K562 (cell line): ENCODE measurements around the gene OMP. TPM values are rescaled to one million over a fixed set of nuclear protein-coding genes. Genes with fewer than 3 reads are reported as not detected.
A peak's percentile ranks its signal among the peaks of the same experiment; 100 is the strongest.

Experiments used
- ATAC-seq: fragments of 200-7000 bp; cut with Tn5 transposase; 3 replicates; pipeline ENCODE4 v1.9.1; 2020; ENCODE audit warnings: moderate library complexity
- BruUV-seq: library from RNA; stranded (reverse); fragments of 400-500 nt; replicated peaks from 2 replicates; lab custom pipeline; 2021; lab: Mats Ljungman, UMichigan
- CTCF ChIA-PET: fragments of 300-600 bp; formaldehyde crosslinking; extraction: SDS; loops from one replicate; lab custom pipeline; 2021; ENCODE audit warnings: low intra/inter-chr PET ratio; lab: Yijun Ruan, JAX
- POLR2A ChIA-PET: fragments of 300-600, 350-650 bp; sonication (Branson Sonifier 250); formaldehyde crosslinking; extraction: SDS; loops from one replicate; lab custom pipeline; 2021; ENCODE audit warnings: antibody characterized with exemption, inconsistent platforms; lab: Yijun Ruan, JAX
- DNase-seq, 4 experiments: peaks; one replicate each; pipeline versions ENCODE4 v3.0.0 to v3.0.0-alpha.2; 2011 to 2018; ENCODE audit warnings: low spot score in 3 of 4, mixed read lengths in 3 of 4; ENCODE audit errors: extremely low read depth in 1 of 4
- FAIRE-seq: peaks from 2 replicates; lab custom pipeline; 2011; peaks lifted over from hg19 to GRCh38; lab: Jason Lieb, UNC
- H2AFZ ChIP-seq: 2 replicates; pipeline ENCODE4 v1.6.0; 2011; ENCODE audit warnings: low read depth, low read length, control low read depth, inconsistent platforms
- H3K27ac ChIP-seq: fragments of 200-600 bp; 3 replicates; pipeline ENCODE4 v1.8.0; 2011; ENCODE audit warnings: low read depth, mild to moderate bottlenecking, control low read depth, inconsistent platforms, low read length, moderate library complexity, mixed read lengths; ENCODE audit errors: extremely low read depth
- H3K27me3 ChIP-seq, 2 experiments: fragments of 300-600 bp in 1 of 2; 2 replicates in 1 of 2; 3 replicates in 1 of 2; pipeline versions ENCODE4 v1.6.0 to v1.8.0; 2011; ENCODE audit warnings: inconsistent platforms in 2 of 2, low read length in 2 of 2, mild to moderate bottlenecking in 1 of 2, mixed read lengths in 1 of 2, moderate library complexity in 1 of 2; ENCODE audit not compliant: control insufficient read depth in 2 of 2, insufficient read depth in 2 of 2
- H3K36me3 ChIP-seq: fragments of 300-600 bp; 3 replicates; pipeline ENCODE4 v1.8.0; 2011; ENCODE audit warnings: mild to moderate bottlenecking, low read length, inconsistent platforms; ENCODE audit not compliant: control insufficient read depth, insufficient read depth
- H3K4me1 ChIP-seq, 2 experiments: fragments of 200-600 bp in 1 of 2; replicated peaks in 1 of 2; 2 replicates in 1 of 2; 3 replicates in 1 of 2; pipeline versions ENCODE4 v1.5.1 to v1.8.0; 2011; ENCODE audit warnings: inconsistent platforms in 2 of 2, low read length in 2 of 2, mild to moderate bottlenecking in 1 of 2, mixed read lengths in 1 of 2, moderate library complexity in 1 of 2; ENCODE audit not compliant: control insufficient read depth in 2 of 2, insufficient read depth in 2 of 2
- H3K4me2 ChIP-seq: 2 replicates; pipeline ENCODE4 v1.6.1; 2011; ENCODE audit warnings: low read length, control low read depth, inconsistent platforms, mixed read lengths; ENCODE audit not compliant: insufficient read depth
- H3K4me3 ChIP-seq: fragments of 200-600 bp; sonication (generic), shearing (Covaris generic); 2 replicates; pipeline ENCODE4 v1.5.1; 2016; ENCODE audit warnings: control low read depth, inconsistent platforms
- H3K79me2 ChIP-seq: fragments of 200-600 bp; 3 replicates; pipeline ENCODE4 v1.8.0; 2011; ENCODE audit warnings: low read length, inconsistent platforms; ENCODE audit not compliant: control insufficient read depth, insufficient read depth
- H3K9ac ChIP-seq, 2 experiments: 2 replicates each; pipeline versions ENCODE4 v1.6.0 to v1.6.1; 2011; ENCODE audit warnings: low read depth in 2 of 2, low read length in 2 of 2, control low read depth in 1 of 2, inconsistent platforms in 1 of 2, mild to moderate bottlenecking in 1 of 2, mixed read lengths in 1 of 2; ENCODE audit not compliant: insufficient read depth in 1 of 2
- H3K9me1 ChIP-seq: one replicate; pipeline ENCODE4 v1.6.0; 2011; ENCODE audit warnings: inconsistent platforms, mild to moderate bottlenecking, low read length, moderate library complexity; ENCODE audit not compliant: control insufficient read depth, insufficient read depth
- H3K9me3 ChIP-seq: replicated peaks from 2 replicates; pipeline ENCODE4 v1.5.1; 2011; ENCODE audit warnings: low read depth, low read length, inconsistent platforms; ENCODE audit not compliant: control insufficient read depth, insufficient read depth
- H4K20me1 ChIP-seq: replicated peaks from 2 replicates; pipeline ENCODE4 v1.6.1; 2011; ENCODE audit warnings: low read length, inconsistent platforms, mixed read lengths; ENCODE audit not compliant: control insufficient read depth, insufficient read depth
- ARID2 ChIP-seq: fragments of 450-650 bp; IDR thresholded peaks from 2 replicates; pipeline ENCODE4 v1.6.1; 2017; ENCODE audit warnings: antibody characterized with exemption, mild to moderate bottlenecking
- BCOR ChIP-seq: fragments of 450-650 bp; IDR thresholded peaks from 2 replicates; pipeline ENCODE4 v1.6.1; 2016
- GTF2F1 ChIP-seq: IDR thresholded peaks from 2 replicates; pipeline ENCODE4 v1.6.1; 2011; ENCODE audit warnings: low read depth, low read length, improper control_type of control experiment
- HNRNPL ChIP-seq: fragments of 200-400 bp; formaldehyde crosslinking; IDR thresholded peaks from 2 replicates; pipeline ENCODE4 v1.6.1; 2017; ENCODE audit warnings: low read depth, mild to moderate bottlenecking, low read length
- MAFK ChIP-seq: IDR thresholded peaks from 2 replicates; pipeline ENCODE4 v1.6.1; 2011; ENCODE audit warnings: low read length, improper control_type of control experiment
- NCOA2 ChIP-seq, 2 experiments: fragments of 450-650 bp; IDR thresholded peaks; 2 replicates each; pipeline ENCODE4 v1.6.1; 2018; ENCODE audit warnings: mild to moderate bottlenecking in 2 of 2, moderate library complexity in 1 of 2; ENCODE audit not compliant: partially characterized antibody in 2 of 2
- NR4A1 ChIP-seq, 2 experiments: fragments of 250-450 bp in 1 of 2; fragments of 450-650 bp in 1 of 2; sonication (Bioruptor Pico) in 1 of 2; IDR thresholded peaks; 2 replicates each; pipeline versions ENCODE4 v1.4.0 to v1.6.1; 2016 to 2020; ENCODE audit warnings: mild to moderate bottlenecking in 2 of 2, missing compliant biosample characterization in 1 of 2, missing genetic modification characterization in 1 of 2, moderate library complexity in 1 of 2
- PTRF ChIP-seq: fragments of 450-650 bp; IDR thresholded peaks from 2 replicates; pipeline ENCODE4 v1.6.1; 2016; ENCODE audit warnings: mild to moderate bottlenecking, missing genetic modification characterization, missing compliant biosample characterization
- RBM15 ChIP-seq: fragments of 200-400 bp; formaldehyde crosslinking; IDR thresholded peaks from 2 replicates; pipeline ENCODE4 v1.6.1; 2018; ENCODE audit warnings: mild to moderate bottlenecking, low read length, moderate library complexity; ENCODE audit not compliant: insufficient read depth
- RBM22 ChIP-seq: fragments of 200-400 bp; formaldehyde crosslinking; IDR thresholded peaks from 2 replicates; pipeline ENCODE4 v1.6.1; 2018; ENCODE audit warnings: low read length, low read depth; ENCODE audit not compliant: poor library complexity, severe bottlenecking
- SRF ChIP-seq, 2 experiments: fragments of 250-450, 450-650 bp in 1 of 2; sonication (Bioruptor Pico) in 1 of 2; sonication (generic) in 1 of 2; formaldehyde crosslinking; IDR thresholded peaks; 2 replicates each; pipeline versions ENCODE4 v1.5.0 to v1.5.1; 2020 to 2022; ENCODE audit warnings: mild to moderate bottlenecking in 1 of 2, missing genetic modification reagents in 1 of 2
- ZNF232 ChIP-seq: sonication (generic); formaldehyde crosslinking; IDR thresholded peaks from 2 replicates; pipeline ENCODE4 v1.8.0; 2022; ENCODE audit warnings: mild to moderate bottlenecking, missing genetic modification reagents
- ZNF695 ChIP-seq: fragments of 450-650 bp; formaldehyde crosslinking; IDR thresholded peaks from 2 replicates; pipeline ENCODE4 v1.4.0; 2020; ENCODE audit warnings: mild to moderate bottlenecking, moderate library complexity
- ZZZ3 ChIP-seq: fragments of 450-650 bp; IDR thresholded peaks from 2 replicates; pipeline ENCODE4 v1.6.1; 2016; ENCODE audit warnings: antibody characterized with exemption, mild to moderate bottlenecking, moderate library complexity
- WGBS: fragments of 100-300 bp; shearing (Covaris generic); methylation state at CpG from one replicate; pipeline ENCODE4 v1.1.6; 2016; ENCODE audit warnings: low coverage, mixed read lengths; ENCODE audit not compliant: insufficient coverage; ENCODE audit errors: missing lambda C conversion rate; 5-methylcytosine and 5-hydroxymethylcytosine counted together
- in situ Hi-C: fragments of 300-500 bp; cut with MboI; formaldehyde crosslinking; loops from 4 replicates; pipeline ENCODE4 v1.15.0; 2018; ENCODE audit warnings: inconsistent platforms, mixed read lengths
- intact Hi-C: fragments of 100-400 bp; cut with micrococcal nuclease; formaldehyde crosslinking; loops from 2 replicates; pipeline ENCODE4 v1.14.2; 2022
- polyA plus RNA-seq, 8 experiments: library from polyadenylated mRNA; depleted of rRNA in 4 of 8; stranded (reverse) in 5 of 8; unstranded in 3 of 8; fragments of >200 nt; fragmentation: Nextera tagmentation in 2 of 8; fragmentation: Illumina TruSeq in 1 of 8; extraction: Ambion mirVana in 2 of 8; extraction: Trizol in 1 of 8; gene quantifications; 2 replicates each; pipeline versions ENCODE4 v1.2.1 to v1.2.3, GENCODE V29; 2011 to 2014; ENCODE audit warnings: inconsistent platforms in 1 of 8, missing spikeins in 1 of 8
- total RNA-seq, 7 experiments: library from RNA; depleted of rRNA in 6 of 7; stranded (reverse); fragments of >200 nt in 6 of 7; fragmentation: Illumina TruSeq in 2 of 7; extraction: Trizol in 2 of 7; gene quantifications; 2 replicates each; pipeline versions ENCODE4 v1.2.1 to v1.2.3, GENCODE V29; 2011 to 2021; ENCODE audit warnings: low replicate concordance in 1 of 7
- TF ChIP-seq, protein P1 (sequence below): sonication (generic); IDR thresholded peaks from 2 replicates; pipeline ENCODE4 v1.6.1; 2016
- TF ChIP-seq, protein P2 (sequence below): fragments of 450-650 bp; formaldehyde crosslinking; IDR thresholded peaks from 2 replicates; pipeline ENCODE4 v1.4.0; 2020; ENCODE audit warnings: mild to moderate bottlenecking

Gene OMP
- total and polyA plus RNA-seq, 9 of the 15 experiments (the other 6 are each of a cell fraction or from before 2014, with no cell fraction given) = not detected

DNA sequence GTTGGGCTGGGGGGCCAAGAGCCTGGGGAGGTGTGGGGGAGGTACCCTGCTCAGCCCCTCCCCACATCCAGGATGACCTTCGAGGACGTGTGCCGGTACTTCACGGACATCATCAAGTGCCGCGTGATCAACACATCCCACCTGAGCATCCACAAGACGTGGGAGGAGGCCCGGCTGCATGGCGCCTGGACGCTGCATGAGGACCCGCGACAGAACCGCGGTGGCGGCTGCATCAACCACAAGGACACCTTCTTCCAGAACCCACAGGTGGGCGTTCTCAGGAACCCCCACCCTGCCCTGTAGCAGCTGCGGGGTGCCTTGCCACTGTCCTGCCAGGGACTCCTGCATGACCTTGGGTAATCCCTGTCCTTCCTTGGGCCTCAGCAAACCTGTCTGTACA, 15.4 kb downstream of the OMP start:
- ChIA-PET CTCF (no interaction called here), POLR2A (interaction anchor here (0.8 kb wide), 1 partner anchor 9 kb away, joined by 3 read pairs; the partner anchor contains the start of gene MYO7A)
- H3K4me3 ChIP-seq = no peak overlapping the region
- intact Hi-C loops (no loop called here), in situ Hi-C loops (no loop called here)
- ATAC-seq = no peak
- 0% methylated on average over 17 of the region's 17 CpGs for WGBS
- FAIRE-seq = no peak
- no peaks in the 10 kb centered on the region for H3K36me3 ChIP-seq
- peaks cover 0 to 11% of the 10 kb centered on the region in 2 experiments; a peak in 2 of 5 replicates for H3K4me1 ChIP-seq
- H3K79me2 ChIP-seq = no peaks in the 10 kb centered on the region
- no TSS peak for BruUV-seq
- H3K4me2 ChIP-seq = no peak overlapping the region
- H3K9ac ChIP-seq = 0 out of 4 replicates have a peak overlapping the region, but pooled peaks of 1 of the 2 experiments have one; percentile 9
- no peaks in the 10 kb centered on the region for H3K9me3 ChIP-seq
- no peaks in the 10 kb centered on the region; the same call in 1 of the 2 replicates for H4K20me1 ChIP-seq
- no peak overlapping the region for H2AFZ ChIP-seq
- no peak overlapping the region for H3K27ac ChIP-seq
- TF ChIP-seq ARID2 (no peak), ZNF695 (CRISPR knock-in tag) (no peak), MAFK (no peak), BCOR (no peak), SRF (CRISPR knock-in tag; IDR thresholded peaks at IDR 0.05) (no peak), RBM15 (no peak), RBM22 (no peak), GTF2F1 (no peak), PTRF (tag) (no peak), ZNF232 (CRISPR knock-in tag) (no peak), ZZZ3 (no peak), HNRNPL (no peak), NR4A1 (CRISPR knock-in tag; IDR thresholded peaks at IDR 0.05) (no peak), NR4A1 (tag; IDR thresholded peaks at IDR 0.05) (no peak), NCOA2 (IDR thresholded peaks at IDR 0.05; ENCODE audit: partially characterized antibody in 2 of 2) (no peak)
- TF ChIP-seq, protein P1, sequence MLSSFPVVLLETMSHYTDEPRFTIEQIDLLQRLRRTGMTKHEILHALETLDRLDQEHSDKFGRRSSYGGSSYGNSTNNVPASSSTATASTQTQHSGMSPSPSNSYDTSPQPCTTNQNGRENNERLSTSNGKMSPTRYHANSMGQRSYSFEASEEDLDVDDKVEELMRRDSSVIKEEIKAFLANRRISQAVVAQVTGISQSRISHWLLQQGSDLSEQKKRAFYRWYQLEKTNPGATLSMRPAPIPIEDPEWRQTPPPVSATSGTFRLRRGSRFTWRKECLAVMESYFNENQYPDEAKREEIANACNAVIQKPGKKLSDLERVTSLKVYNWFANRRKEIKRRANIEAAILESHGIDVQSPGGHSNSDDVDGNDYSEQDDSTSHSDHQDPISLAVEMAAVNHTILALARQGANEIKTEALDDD = no peak
- TF ChIP-seq, protein P2, sequence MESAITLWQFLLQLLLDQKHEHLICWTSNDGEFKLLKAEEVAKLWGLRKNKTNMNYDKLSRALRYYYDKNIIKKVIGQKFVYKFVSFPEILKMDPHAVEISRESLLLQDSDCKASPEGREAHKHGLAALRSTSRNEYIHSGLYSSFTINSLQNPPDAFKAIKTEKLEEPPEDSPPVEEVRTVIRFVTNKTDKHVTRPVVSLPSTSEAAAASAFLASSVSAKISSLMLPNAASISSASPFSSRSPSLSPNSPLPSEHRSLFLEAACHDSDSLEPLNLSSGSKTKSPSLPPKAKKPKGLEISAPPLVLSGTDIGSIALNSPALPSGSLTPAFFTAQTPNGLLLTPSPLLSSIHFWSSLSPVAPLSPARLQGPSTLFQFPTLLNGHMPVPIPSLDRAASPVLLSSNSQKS (CRISPR knock-in tag) = no peak
- H3K27me3 ChIP-seq = peaks cover 11 to 76% of the 10 kb centered on the region in 2 experiments; a peak in 4 of 5 replicates
- H3K9me1 ChIP-seq = no peaks in the 10 kb centered on the region
- DNase-seq = no peak
